Measurements from ENCODE around the gene CTBP1. TPM values are rescaled to one million over a fixed set of nuclear protein-coding genes. Genes with fewer than 3 reads are reported as not detected.

Gene CTBP1
- total RNA-seq, 1 donor from 2014 or later, result 171 TPM

DNA sequence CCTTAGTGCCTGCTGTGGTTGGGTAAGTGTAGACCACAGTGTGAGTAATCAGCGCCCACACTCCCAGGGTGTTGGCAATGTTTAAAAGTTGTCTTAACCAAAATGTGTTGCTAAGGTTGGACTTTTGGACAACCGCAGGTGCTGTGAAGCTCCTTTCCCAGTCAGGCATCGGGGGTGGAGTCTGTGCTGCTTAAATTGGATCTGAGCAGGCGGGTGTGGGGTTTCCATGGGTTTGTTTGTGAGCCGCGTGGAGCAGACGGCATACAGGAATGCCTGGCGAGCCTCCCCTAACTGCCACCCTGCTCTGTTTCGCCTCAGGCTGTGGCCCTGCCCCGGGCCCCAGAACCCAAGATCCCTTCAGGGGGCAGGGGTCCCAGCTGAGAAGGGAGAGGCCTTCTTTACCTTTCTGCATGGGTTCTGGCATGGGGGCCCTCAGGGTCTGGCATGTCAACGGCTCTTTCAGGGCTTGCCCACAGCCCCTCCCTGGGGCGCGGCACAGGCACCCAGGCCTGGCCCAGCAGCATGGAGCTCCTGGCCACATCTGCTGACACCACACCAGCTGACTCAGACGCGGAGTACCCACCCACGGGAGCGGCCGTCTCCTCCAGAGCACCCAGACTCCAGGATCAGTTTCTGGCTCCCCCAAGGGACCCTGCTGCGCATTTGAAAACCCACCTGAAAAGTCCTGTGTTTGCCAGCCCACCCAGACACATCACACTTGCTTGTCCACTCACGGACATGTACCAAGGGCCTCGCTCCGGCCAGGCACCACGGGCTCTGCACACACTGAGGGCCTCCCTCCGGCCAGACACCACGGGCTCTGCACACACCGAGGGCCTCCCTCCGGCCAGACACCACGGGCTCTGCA lies 71.4 kb downstream of the CTBP1 start:
- H3K79me2 ChIP-seq (ENCODE audit: low read depth), result no peaks in the 10 kb centered on the region
- no peaks in the 10 kb centered on the region for H3K36me3 ChIP-seq
- peaks cover 48% of the 10 kb centered on the region for H3K27me3 ChIP-seq
- peaks cover 28% of the 10 kb centered on the region for H3K27me3 Mint-ChIP-seq (ENCODE audit: insufficient read depth, low read depth)
- no peak overlapping the region for H3K4me3 Mint-ChIP-seq
- H3K9ac ChIP-seq, result no peak overlapping the region
- peaks cover 11% of the 10 kb centered on the region for H3K9me3 ChIP-seq (ENCODE audit: low read depth)
- H3K4me2 ChIP-seq, result no peak overlapping the region
- no peak overlapping the region for H3K27ac ChIP-seq
- H3K4me3 ChIP-seq, result no peak overlapping the region
- H3K36me3 Mint-ChIP-seq, result no peaks in the 10 kb centered on the region
- no peak overlapping the region for H3K27ac Mint-ChIP-seq
- H3K9me3 Mint-ChIP-seq, result peaks cover 24% of the 10 kb centered on the region
- peaks cover 6% of the 10 kb centered on the region for H3K4me1 ChIP-seq
- H2AFZ ChIP-seq (replicated peaks), result no peak overlapping the region
- H3K4me1 Mint-ChIP-seq, result no peaks in the 10 kb centered on the region
- no peaks in the 10 kb centered on the region for H4K20me1 ChIP-seq (ENCODE audit: low read depth)
- no peak for DNase-seq (ENCODE audit: low spot score)
- TF ChIP-seq, protein P1, sequence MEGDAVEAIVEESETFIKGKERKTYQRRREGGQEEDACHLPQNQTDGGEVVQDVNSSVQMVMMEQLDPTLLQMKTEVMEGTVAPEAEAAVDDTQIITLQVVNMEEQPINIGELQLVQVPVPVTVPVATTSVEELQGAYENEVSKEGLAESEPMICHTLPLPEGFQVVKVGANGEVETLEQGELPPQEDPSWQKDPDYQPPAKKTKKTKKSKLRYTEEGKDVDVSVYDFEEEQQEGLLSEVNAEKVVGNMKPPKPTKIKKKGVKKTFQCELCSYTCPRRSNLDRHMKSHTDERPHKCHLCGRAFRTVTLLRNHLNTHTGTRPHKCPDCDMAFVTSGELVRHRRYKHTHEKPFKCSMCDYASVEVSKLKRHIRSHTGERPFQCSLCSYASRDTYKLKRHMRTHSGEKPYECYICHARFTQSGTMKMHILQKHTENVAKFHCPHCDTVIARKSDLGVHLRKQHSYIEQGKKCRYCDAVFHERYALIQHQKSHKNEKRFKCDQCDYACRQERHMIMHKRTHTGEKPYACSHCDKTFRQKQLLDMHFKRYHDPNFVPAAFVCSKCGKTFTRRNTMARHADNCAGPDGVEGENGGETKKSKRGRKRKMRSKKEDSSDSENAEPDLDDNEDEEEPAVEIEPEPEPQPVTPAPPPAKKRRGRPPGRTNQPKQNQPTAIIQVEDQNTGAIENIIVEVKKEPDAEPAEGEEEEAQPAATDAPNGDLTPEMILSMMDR (IDR thresholded peaks at IDR 0.05), result no peak
- no peak for TF ChIP-seq EZH2 (IDR thresholded peaks at IDR 0.05)
- no peak for TF ChIP-seq EZH2phosphoT487 (IDR thresholded peaks at IDR 0.05)
- peaks cover 8% of the 10 kb centered on the region for H3F3A ChIP-seq (ENCODE audit: low read depth)

DNA sequence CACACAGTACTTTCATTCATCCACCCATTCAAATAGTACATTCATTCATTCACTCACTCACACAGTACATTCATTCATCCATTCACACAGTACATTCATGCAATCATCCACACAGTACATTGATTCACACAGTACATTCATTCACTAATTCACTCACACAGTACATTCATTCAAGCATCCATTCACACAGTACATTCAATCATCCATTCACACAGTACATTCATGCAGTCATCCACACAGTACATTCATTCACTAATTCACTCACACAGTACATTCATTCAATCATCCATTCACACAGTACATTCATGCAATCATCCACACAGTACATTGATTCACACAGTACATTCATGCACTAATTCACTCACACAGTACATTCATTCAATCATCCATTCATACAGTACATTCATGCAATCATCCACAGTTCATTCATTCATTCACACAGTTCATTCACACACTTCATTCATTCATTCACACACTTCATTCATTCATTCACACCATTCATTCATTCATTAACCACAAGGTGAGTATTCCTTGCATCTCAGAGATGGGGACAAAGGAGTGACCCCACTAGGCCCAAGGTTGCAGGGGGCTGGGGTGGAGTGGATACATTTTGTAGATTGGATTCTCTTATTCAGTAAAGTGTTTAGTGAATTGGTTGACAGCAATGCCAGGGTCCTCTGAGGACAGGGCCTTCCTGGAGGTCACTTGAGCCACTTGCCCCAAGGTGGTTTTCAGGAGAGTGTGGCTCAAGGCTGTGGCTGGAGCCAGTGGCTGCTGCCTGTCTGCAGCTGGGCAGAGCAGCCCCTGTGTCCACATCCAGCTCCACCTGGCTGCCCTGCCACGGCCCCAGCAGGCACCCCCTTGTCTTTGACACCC lies 72.3 kb downstream of the CTBP1 start:
- Mint-ChIP-seq H3K36me3 (no peaks in the 10 kb centered on the region), H3K9me3 (peaks cover 15% of the 10 kb centered on the region), H3K4me3 (no peak overlapping the region), H3K27ac (no peak overlapping the region), H3K27me3 (ENCODE audit: insufficient read depth, low read depth) (peaks cover 29% of the 10 kb centered on the region), H3K4me1 (no peaks in the 10 kb centered on the region)
- Histone ChIP-seq H3K9ac (no peak overlapping the region), H3K4me3 (no peak overlapping the region), H3K27me3 (peaks cover 48% of the 10 kb centered on the region), H3F3A (ENCODE audit: low read depth) (peaks cover 8% of the 10 kb centered on the region), H4K20me1 (ENCODE audit: low read depth) (no peaks in the 10 kb centered on the region), H3K4me2 (no peak overlapping the region), H3K27ac (no peak overlapping the region), H3K36me3 (no peaks in the 10 kb centered on the region), H3K9me3 (ENCODE audit: low read depth) (peaks cover 11% of the 10 kb centered on the region), H2AFZ (replicated peaks) (no peak overlapping the region), H3K4me1 (peaks cover 6% of the 10 kb centered on the region), H3K79me2 (ENCODE audit: low read depth) (no peaks in the 10 kb centered on the region)
- no peak for DNase-seq (ENCODE audit: low spot score)
- TF ChIP-seq, protein P1 (IDR thresholded peaks at IDR 0.05), result no peak
- TF ChIP-seq EZH2phosphoT487 (IDR thresholded peaks at IDR 0.05) (no peak), EZH2 (IDR thresholded peaks at IDR 0.05) (no peak)

- no peaks in the 10 kb centered on the region for H3K4me1 Mint-ChIP-seq
- H3K4me3 Mint-ChIP-seq, result no peak overlapping the region
- Histone ChIP-seq H3K9me3 (ENCODE audit: low read depth) (peaks cover 8% of the 10 kb centered on the region), H2AFZ (replicated peaks) (no peak overlapping the region), H3K4me1 (peaks cover 6% of the 10 kb centered on the region), H3K79me2 (ENCODE audit: low read depth) (no peaks in the 10 kb centered on the region), H3F3A (ENCODE audit: low read depth) (peaks cover 8% of the 10 kb centered on the region), H3K27me3 (peaks cover 49% of the 10 kb centered on the region), H3K36me3 (no peaks in the 10 kb centered on the region), H4K20me1 (ENCODE audit: low read depth) (peaks cover 1% of the 10 kb centered on the region), H3K9ac (no peak overlapping the region), H3K27ac (no peak overlapping the region), H3K4me3 (no peak overlapping the region), H3K4me2 (no peak overlapping the region)
- TF ChIP-seq, protein P1 (IDR thresholded peaks at IDR 0.05), result no peak
- no peak for TF ChIP-seq EZH2phosphoT487 (IDR thresholded peaks at IDR 0.05)
- no peak for TF ChIP-seq EZH2 (IDR thresholded peaks at IDR 0.05)
- H3K36me3 Mint-ChIP-seq, result no peaks in the 10 kb centered on the region
- H3K27me3 Mint-ChIP-seq (ENCODE audit: insufficient read depth, low read depth), result peaks cover 32% of the 10 kb centered on the region
- no peak overlapping the region for H3K27ac Mint-ChIP-seq
- DNase-seq (ENCODE audit: low spot score), result no peak
- H3K9me3 Mint-ChIP-seq, result peaks cover 10% of the 10 kb centered on the region
Measured at GRCh38 chr4:1175635-1176229, 73.2 kb downstream of the CTBP1 start.
